CD4-positive, alpha-beta T cell (primary cell): ENCODE data around the gene ARMC9. TPM values are rescaled to one million over a fixed set of nuclear protein-coding genes. Genes with fewer than 3 reads are reported as not detected.

Experiments
- ATAC-seq: fragments of 200-7000 bp; cut with Tn5 transposase; one replicate; pipeline ENCODE4 v1.10.0; 2022; ENCODE audit warnings: mild to moderate bottlenecking; ENCODE audit not compliant: poor library complexity
- CTCF ChIA-PET: fragments of 350-600 bp; sonication (Branson Sonifier 250); formaldehyde crosslinking; loops from one replicate; lab custom pipeline; 2021; ENCODE audit warnings: antibody characterized with exemption, inconsistent platforms; lab: Charles Lee
- POLR2A ChIA-PET: fragments of 350-600 bp; sonication (Branson Sonifier 250); formaldehyde crosslinking; loops from one replicate; lab custom pipeline; 2021; ENCODE audit warnings: antibody characterized with exemption, inconsistent platforms; lab: Charles Lee
- DNase-seq, 14 experiments: peaks; one replicate each; pipeline ENCODE4 v3.0.0-alpha.2; 2013 to 2020; ENCODE audit warnings: mixed read lengths in 2 of 14
- H3K27ac ChIP-seq, 2 donors: one replicate each; pipeline versions ENCODE4 v1.5.1 to v1.7.0; 2013; ENCODE audit warnings: low read length in 2 of 2, low read depth in 1 of 2, mild to moderate bottlenecking in 1 of 2
- H3K27me3 ChIP-seq, 2 experiments: 1 replicate in 1 of 2; 2 replicates in 1 of 2; pipeline versions ENCODE4 v1.6.1 to v1.7.0; 2013; ENCODE audit warnings: low read length in 2 of 2, control low read depth in 1 of 2, mild to moderate bottlenecking in 1 of 2, moderate library complexity in 1 of 2; ENCODE audit not compliant: insufficient read depth in 2 of 2, control insufficient read depth in 1 of 2
- H3K36me3 ChIP-seq: one replicate; pipeline ENCODE4 v1.6.1; 2013; ENCODE audit warnings: low read length, control low read depth; ENCODE audit not compliant: insufficient read depth
- H3K4me1 ChIP-seq: one replicate; pipeline ENCODE4 v1.6.1; 2013; ENCODE audit warnings: low read length, control low read depth; ENCODE audit not compliant: insufficient read depth
- H3K4me3 ChIP-seq: one replicate; pipeline ENCODE4 v1.5.1; 2013; ENCODE audit warnings: mild to moderate bottlenecking, low read length, moderate library complexity
- H3K9me3 ChIP-seq, 2 experiments: 1 replicate in 1 of 2; 2 replicates in 1 of 2; pipeline versions ENCODE4 v1.6.1 to v1.7.0; 2013; ENCODE audit warnings: low read length in 2 of 2, mild to moderate bottlenecking in 2 of 2, control low read depth in 1 of 2, moderate library complexity in 1 of 2; ENCODE audit not compliant: control insufficient read depth in 1 of 2, insufficient read depth in 1 of 2
- H3K27ac Mint-ChIP-seq: one replicate; pipeline ENCODE4 v1.8.0; 2020; ENCODE audit warnings: mixed read lengths
- H3K27me3 Mint-ChIP-seq: one replicate; pipeline ENCODE4 v1.8.0; 2021; ENCODE audit warnings: mixed read lengths
- H3K36me3 Mint-ChIP-seq: one replicate; pipeline ENCODE4 v1.8.0; 2021; ENCODE audit warnings: low read depth, mixed read lengths
- H3K4me1 Mint-ChIP-seq: one replicate; pipeline ENCODE4 v1.8.0; 2021; ENCODE audit warnings: low read depth, mixed read lengths
- H3K4me3 Mint-ChIP-seq: one replicate; pipeline ENCODE4 v1.8.0; 2020; ENCODE audit warnings: mild to moderate bottlenecking, mixed read lengths
- H3K9me3 Mint-ChIP-seq: one replicate; pipeline ENCODE4 v1.8.0; 2020; ENCODE audit warnings: mixed read lengths
- intact Hi-C, 2 experiments: fragments of 100-400 bp; cut with DNase I in 1 of 2; cut with micrococcal nuclease in 1 of 2; formaldehyde crosslinking; loops; one replicate each; pipeline versions ENCODE4 v1.15.1 to v1.9.0; 2023 to 2025; cut with DNase I, micrococcal nuclease
- total RNA-seq, 174 experiments: library from RNA in 2 of 174; stranded (reverse) in 2 of 174; gene quantifications; one replicate each; pipeline ENCODE4 v1.2.3 and lab custom pipeline; 2021 to 2026
- TF ChIP-seq, protein P1 (sequence below): fragments of 200-600 bp; IDR thresholded peaks from one replicate; pipeline ENCODE4 v1.8.0; 2022; ENCODE audit warnings: antibody characterized with exemption, mild to moderate bottlenecking

ARMC9 gene
- total RNA-seq, 2 experiments from 2014 or later: 0.16 to 0.42 TPM

DNA sequence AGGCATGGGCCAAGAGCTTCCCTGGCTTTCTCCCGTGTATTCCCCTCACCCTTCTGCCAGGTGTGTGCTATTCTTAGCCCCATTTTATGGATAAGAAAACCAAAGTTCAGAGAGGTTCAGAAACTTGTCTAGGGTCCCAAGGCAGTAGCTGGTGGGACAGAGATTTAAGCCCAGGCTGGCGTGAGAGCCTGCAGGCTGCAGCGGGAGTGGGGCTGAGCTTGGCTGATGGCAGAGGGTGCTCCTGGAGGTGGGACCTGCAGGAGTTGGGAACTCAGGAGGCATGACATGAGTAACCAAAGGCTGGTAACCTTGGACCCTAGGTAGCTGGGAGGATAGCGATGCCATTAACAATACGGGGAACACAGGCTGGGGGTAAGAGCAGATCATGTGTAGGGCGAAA lies 109.8 kb downstream of the ARMC9 start:
- POLR2A ChIA-PET: no interaction called here
- DNase-seq (no peak), ATAC-seq (no peak)
- Mint-ChIP-seq H3K36me3 (no peaks in the 10 kb centered on the region), H3K4me3 (no peak overlapping the region), H3K4me1 (no peaks in the 10 kb centered on the region), H3K27ac (no peak overlapping the region), H3K9me3 (no peaks in the 10 kb centered on the region), H3K27me3 (no peaks in the 10 kb centered on the region)
- intact Hi-C loops: no loop called here
- TF ChIP-seq, protein P1, sequence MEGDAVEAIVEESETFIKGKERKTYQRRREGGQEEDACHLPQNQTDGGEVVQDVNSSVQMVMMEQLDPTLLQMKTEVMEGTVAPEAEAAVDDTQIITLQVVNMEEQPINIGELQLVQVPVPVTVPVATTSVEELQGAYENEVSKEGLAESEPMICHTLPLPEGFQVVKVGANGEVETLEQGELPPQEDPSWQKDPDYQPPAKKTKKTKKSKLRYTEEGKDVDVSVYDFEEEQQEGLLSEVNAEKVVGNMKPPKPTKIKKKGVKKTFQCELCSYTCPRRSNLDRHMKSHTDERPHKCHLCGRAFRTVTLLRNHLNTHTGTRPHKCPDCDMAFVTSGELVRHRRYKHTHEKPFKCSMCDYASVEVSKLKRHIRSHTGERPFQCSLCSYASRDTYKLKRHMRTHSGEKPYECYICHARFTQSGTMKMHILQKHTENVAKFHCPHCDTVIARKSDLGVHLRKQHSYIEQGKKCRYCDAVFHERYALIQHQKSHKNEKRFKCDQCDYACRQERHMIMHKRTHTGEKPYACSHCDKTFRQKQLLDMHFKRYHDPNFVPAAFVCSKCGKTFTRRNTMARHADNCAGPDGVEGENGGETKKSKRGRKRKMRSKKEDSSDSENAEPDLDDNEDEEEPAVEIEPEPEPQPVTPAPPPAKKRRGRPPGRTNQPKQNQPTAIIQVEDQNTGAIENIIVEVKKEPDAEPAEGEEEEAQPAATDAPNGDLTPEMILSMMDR: no peak
- no peaks in the 10 kb centered on the region for H3K36me3 ChIP-seq
- H3K4me1 ChIP-seq: no peaks in the 10 kb centered on the region
- CTCF ChIA-PET: no interaction called here
- no peaks in the 10 kb centered on the region for H3K9me3 ChIP-seq
- no peaks in the 10 kb centered on the region for H3K27me3 ChIP-seq
- H3K4me3 ChIP-seq: no peak overlapping the region
- H3K27ac ChIP-seq: no peak overlapping the region

DNA sequence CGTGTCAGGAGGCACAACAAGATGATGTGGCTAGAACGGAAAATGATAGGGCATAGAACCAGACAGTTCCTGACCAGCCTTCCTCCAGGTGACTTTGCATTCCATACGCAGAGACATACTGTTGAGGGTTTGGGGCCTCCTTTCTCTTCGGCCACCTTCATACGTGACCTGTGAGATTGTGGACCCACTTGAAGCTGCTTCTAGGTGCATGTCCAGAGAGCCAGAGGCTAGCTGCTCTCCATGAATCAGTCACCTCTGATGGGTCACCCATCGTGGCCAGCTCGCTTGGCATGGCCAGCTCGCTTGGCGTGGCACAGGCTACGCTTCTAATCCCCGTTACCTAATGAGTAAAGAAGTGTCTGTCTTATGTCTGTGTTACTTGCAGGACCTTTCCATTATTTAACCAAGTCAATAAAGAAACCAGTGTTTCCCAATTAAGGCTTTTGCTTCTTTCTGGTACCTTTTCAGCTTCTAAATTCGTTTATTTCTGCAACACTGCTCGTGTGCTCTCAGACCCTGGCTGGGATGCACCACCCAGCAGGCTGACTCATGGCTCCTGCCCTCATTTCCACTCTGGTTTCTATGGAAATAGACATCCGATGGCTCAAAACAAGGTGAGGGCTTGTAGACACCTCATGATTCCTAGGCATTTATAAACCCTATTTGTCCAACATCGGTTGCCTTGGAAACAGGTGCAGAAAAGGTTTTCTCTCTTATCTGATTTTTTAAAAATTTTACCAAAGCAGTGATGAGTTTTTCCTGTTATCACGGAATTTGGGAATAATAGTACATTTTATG lies 110.4 kb downstream of the ARMC9 start:
- intact Hi-C loops: no loop called here
- DNase-seq (no peak), ATAC-seq (no peak)
- Histone ChIP-seq H3K4me3 (no peak overlapping the region), H3K4me1 (no peaks in the 10 kb centered on the region), H3K36me3 (no peaks in the 10 kb centered on the region), H3K27ac (no peak overlapping the region), H3K9me3 (no peaks in the 10 kb centered on the region), H3K27me3 (no peaks in the 10 kb centered on the region)
- Mint-ChIP-seq H3K36me3 (no peaks in the 10 kb centered on the region), H3K4me3 (no peak overlapping the region), H3K27me3 (no peaks in the 10 kb centered on the region), H3K4me1 (no peaks in the 10 kb centered on the region), H3K27ac (no peak overlapping the region), H3K9me3 (no peaks in the 10 kb centered on the region)
- TF ChIP-seq, protein P1: no peak
- ChIA-PET CTCF (no interaction called here), POLR2A (no interaction called here)

DNA sequence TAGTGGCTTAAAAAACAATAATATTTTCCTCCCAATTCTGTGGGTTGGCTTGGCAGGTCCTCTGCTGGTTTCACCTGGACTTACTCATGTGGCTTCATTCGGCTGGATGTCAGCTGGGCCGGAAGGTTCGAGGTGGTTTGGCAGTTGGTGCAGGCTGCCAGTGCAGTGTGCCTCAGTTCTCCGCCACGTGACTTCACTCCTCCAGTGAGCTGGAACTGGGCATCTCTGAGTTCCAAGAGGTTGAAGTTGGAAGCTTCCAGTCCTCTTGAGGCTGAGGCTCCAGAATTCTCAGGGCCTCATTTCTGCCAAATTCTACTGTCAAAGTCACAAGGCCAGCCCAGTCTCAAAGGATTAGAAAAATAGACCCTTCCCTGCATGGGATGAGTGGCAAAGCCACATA lies 113.6 kb downstream of the ARMC9 start:
- no peaks in the 10 kb centered on the region for H3K36me3 ChIP-seq
- Mint-ChIP-seq H3K4me1 (no peaks in the 10 kb centered on the region), H3K9me3 (peaks cover 1% of the 10 kb centered on the region), H3K36me3 (no peaks in the 10 kb centered on the region), H3K4me3 (no peak overlapping the region), H3K27me3 (no peaks in the 10 kb centered on the region), H3K27ac (no peak overlapping the region)
- CTCF ChIA-PET: no interaction called here
- H3K4me1 ChIP-seq: no peaks in the 10 kb centered on the region
- H3K4me3 ChIP-seq: no peak overlapping the region
- TF ChIP-seq, protein P1: no peak
- ATAC-seq (no peak), DNase-seq (no peak)
- intact Hi-C loops: no loop called here
- H3K27me3 ChIP-seq: no peaks in the 10 kb centered on the region
- POLR2A ChIA-PET: no interaction called here
- H3K27ac ChIP-seq: no peak overlapping the region
- H3K9me3 ChIP-seq: peaks cover 8 to 13% of the 10 kb centered on the region in 2 experiments
